WERI-Rb-1 (cell line): ENCODE data around the gene MCF2L2.

Experiments
- DNase-seq: peaks from one replicate; pipeline ENCODE4 v3.0.0-alpha.2; 2020
- H3K27ac ChIP-seq: fragments of 250-450 bp; sonication (Bioruptor Pico); 2 replicates; pipeline ENCODE4 v1.5.1; 2020; ENCODE audit warnings: mild to moderate bottlenecking, moderate library complexity
- H3K27me3 ChIP-seq: fragments of 250-450 bp; sonication (Bioruptor Pico); 2 replicates; pipeline ENCODE4 v1.5.1; 2021; ENCODE audit warnings: mild to moderate bottlenecking, low read depth, moderate library complexity; ENCODE audit not compliant: insufficient read depth, severe bottlenecking
- H3K36me3 ChIP-seq: fragments of 250-450 bp; sonication (Bioruptor Pico); 2 replicates; pipeline ENCODE4 v1.5.1; 2020; ENCODE audit warnings: mild to moderate bottlenecking, moderate library complexity
- H3K4me3 ChIP-seq: 2 replicates; pipeline ENCODE4 v1.5.1; 2011; ENCODE audit warnings: low read depth, mild to moderate bottlenecking, control low read depth, low read length
- H3K9me3 ChIP-seq: fragments of 250-450 bp; sonication (Bioruptor Pico); 2 replicates; pipeline ENCODE4 v1.5.1; 2021; ENCODE audit warnings: mild to moderate bottlenecking, moderate library complexity; ENCODE audit not compliant: severe bottlenecking
- CTCF ChIP-seq: IDR thresholded peaks from 2 replicates; pipeline ENCODE4 v1.5.1; 2011; ENCODE audit warnings: low read depth, mild to moderate bottlenecking, control low read depth, inconsistent platforms, low read length

The MCF2L2 gene

DNA sequence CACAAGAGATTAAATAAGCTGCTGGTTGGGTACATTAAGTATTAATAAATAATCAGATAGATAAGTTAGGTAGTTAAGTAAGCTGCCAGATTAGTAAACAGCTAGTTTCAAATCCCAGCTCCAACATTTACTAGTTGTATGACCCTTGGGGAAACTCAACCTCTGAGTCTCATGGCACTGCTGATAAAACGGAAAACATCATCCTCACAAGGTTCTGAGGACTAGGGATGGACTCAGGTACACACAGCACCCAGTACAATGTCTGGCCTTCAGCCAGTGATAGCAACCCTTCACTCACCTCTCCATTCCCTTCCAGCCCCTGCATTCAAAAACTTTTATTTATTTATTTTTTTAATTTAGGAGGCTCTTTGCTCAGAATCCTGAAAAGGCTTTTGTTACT lies 143.1 kb downstream of the MCF2L2 start:
- DNase-seq = no peak
- Histone ChIP-seq H3K9me3 (no peaks in the 10 kb centered on the region), H3K27ac (no peak overlapping the region), H3K27me3 (no peaks in the 10 kb centered on the region), H3K4me3 (no peak overlapping the region), H3K36me3 (no peaks in the 10 kb centered on the region)
- TF ChIP-seq CTCF = no peak

- H3K9me3 ChIP-seq = no peaks in the 10 kb centered on the region
- no peak for TF ChIP-seq CTCF
- H3K4me3 ChIP-seq = no peak overlapping the region
- H3K27me3 ChIP-seq = no peaks in the 10 kb centered on the region
- H3K36me3 ChIP-seq = no peaks in the 10 kb centered on the region
- no peak for DNase-seq
- H3K27ac ChIP-seq = no peak overlapping the region
These were observed 143.8 kb downstream of the MCF2L2 start for GRCh38 chr3:183284570-183284969.

DNA sequence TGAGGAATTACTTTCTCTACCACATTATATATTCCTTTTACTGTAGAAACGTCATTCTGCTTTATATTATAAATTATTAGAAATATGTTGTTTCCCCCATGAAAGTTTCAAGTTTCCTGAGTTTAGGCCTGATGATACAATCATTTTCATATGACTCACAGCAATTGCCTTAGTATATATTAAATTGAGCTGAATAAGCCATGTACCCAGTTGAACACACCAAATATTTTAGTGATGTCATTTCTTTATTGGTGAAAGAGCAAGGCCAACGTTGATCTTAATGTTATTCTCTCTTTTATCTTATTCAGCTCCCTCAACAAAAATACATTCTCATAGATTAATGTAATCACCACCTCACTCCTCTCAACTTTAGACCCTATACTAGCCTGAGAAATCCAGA lies 144.5 kb downstream of the MCF2L2 start:
- no peak for TF ChIP-seq CTCF
- no peak for DNase-seq
- H3K36me3 ChIP-seq = no peaks in the 10 kb centered on the region
- H3K27me3 ChIP-seq = no peaks in the 10 kb centered on the region
- no peaks in the 10 kb centered on the region for H3K9me3 ChIP-seq
- no peak overlapping the region for H3K27ac ChIP-seq
- H3K4me3 ChIP-seq = no peak overlapping the region

DNA sequence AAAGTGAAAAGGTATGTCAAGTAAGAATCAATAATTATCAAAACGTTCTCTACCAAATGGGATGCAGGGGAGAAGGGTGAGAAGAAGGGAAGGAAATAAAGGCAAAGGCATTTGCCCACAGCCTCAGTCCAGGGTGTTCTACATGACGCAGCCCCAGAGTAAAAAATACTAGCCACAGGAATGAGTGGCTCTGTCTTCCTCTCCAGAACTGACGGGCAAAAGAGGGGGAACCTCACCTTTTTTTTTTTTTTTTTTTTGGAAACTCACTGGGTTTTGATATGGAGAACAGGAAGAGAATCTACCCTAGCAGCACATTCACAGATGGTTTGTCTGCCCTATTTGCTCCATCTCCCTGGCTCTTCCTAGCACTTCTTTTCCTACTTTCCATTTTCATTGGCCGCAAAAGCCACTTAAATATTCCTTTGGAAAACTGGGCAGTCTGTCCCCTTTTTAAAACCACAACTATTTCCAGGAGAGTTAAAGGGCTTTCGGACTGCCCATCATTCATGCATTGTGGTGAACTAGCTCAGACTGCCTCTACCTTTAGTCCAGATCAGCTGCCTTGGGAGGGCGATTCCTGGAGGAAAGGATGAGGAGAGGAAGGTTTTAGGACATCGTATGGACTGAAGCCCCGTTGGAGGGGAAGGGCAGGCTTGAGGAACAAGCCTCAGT lies 147.2 kb downstream of the MCF2L2 start:
- Histone ChIP-seq H3K9me3 (no peaks in the 10 kb centered on the region), H3K27me3 (no peaks in the 10 kb centered on the region), H3K4me3 (no peak overlapping the region), H3K27ac (no peak overlapping the region), H3K36me3 (no peaks in the 10 kb centered on the region)
- DNase-seq = no peak
- TF ChIP-seq CTCF = no peak

GRCh38 chr3:183279371-183279770 lies 149.0 kb downstream of the MCF2L2 start:
- Histone ChIP-seq H3K27ac (no peak overlapping the region), H3K27me3 (no peaks in the 10 kb centered on the region), H3K36me3 (no peaks in the 10 kb centered on the region), H3K4me3 (no peak overlapping the region), H3K9me3 (no peaks in the 10 kb centered on the region)
- TF ChIP-seq CTCF = no peak
- DNase-seq = no peak

DNA sequence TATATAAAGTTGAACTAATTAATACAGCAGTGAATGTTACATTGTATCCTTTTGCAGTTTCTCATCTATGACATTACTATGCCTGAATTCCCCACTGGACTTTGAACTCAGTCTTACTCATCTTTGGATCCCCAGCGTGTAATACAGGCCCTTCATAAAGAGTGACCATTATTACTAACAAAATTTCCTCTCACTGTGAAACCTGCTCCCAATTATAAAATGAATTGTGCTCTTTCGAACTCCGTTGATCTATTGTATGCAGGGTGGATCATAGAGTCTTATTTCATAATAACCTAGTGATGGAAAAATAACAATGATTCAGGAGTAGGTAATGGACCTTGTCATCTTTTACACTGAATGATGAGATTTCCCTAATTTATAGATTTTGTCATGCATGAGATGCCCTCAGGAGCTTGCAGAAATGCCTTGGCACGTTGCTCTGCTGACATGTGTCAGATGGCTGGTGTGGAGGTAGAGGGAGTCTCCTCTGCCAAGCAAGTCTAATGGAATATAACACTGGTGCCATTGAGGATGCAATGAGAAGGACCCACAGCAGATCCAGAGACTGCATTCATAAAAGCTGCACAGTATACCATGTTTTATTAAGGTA lies 149.8 kb downstream of the MCF2L2 start:
- Histone ChIP-seq H3K27me3 (no peaks in the 10 kb centered on the region), H3K4me3 (no peak overlapping the region), H3K27ac (no peak overlapping the region), H3K36me3 (no peaks in the 10 kb centered on the region), H3K9me3 (no peaks in the 10 kb centered on the region)
- DNase-seq = no peak
- TF ChIP-seq CTCF = no peak
